SK-N-MC (cell line): Measurements from ENCODE around the gene CPM.

Source experiments
- EZH2 ChIP-seq: fragments of 200-600 bp; sonication (generic); IDR thresholded peaks from one replicate; pipeline ENCODE4 v1.6.1; 2017; ENCODE audit warnings: antibody characterized with exemption
- FOXP2 ChIP-seq: optimal IDR thresholded peaks from 2 replicates; pipeline ENCODE3; 2011; ENCODE audit warnings: mild to moderate bottlenecking, moderate library complexity; ENCODE audit not compliant: insufficient read depth; ENCODE audit errors: extremely low read length, control extremely low read depth
- POLR2AphosphoS5 ChIP-seq: IDR thresholded peaks from 2 replicates; pipeline ENCODE4 v1.6.1; 2012; ENCODE audit warnings: mild to moderate bottlenecking, low read depth, low read length, borderline replicate concordance

GRCh38 chr12:68972595-68972994, 39.6 kb upstream of the CPM start:
- TF ChIP-seq POLR2AphosphoS5 (no peak), EZH2 (no peak), FOXP2 (no peak)
